H1 (cell line): ENCODE data around the gene OR2T35. TPM values are rescaled to one million over a fixed set of nuclear protein-coding genes. Genes with fewer than 3 reads are reported as not detected.

ENCODE experiments used
- CTCF ChIA-PET: fragments of 300-600 bp; sonication (Branson Sonifier 250); formaldehyde crosslinking; loops from one replicate; lab custom pipeline; 2021; ENCODE audit not compliant: partially characterized antibody; lab: Charles Lee
- POLR2A ChIA-PET: fragments of 300-600 bp; sonication (Branson Sonifier 250); formaldehyde crosslinking; loops from one replicate; lab custom pipeline; 2021; ENCODE audit warnings: inconsistent platforms; ENCODE audit not compliant: partially characterized antibody; lab: Charles Lee
- DNase-seq, 2 experiments: peaks; one replicate each; pipeline versions ENCODE4 v3.0.0 to v3.0.0-alpha.2; 2010 to 2022; ENCODE audit warnings: low spot score in 2 of 2, low read depth in 1 of 2, mixed read lengths in 1 of 2
- FAIRE-seq: peaks from 2 replicates; lab custom pipeline; 2011; peaks lifted over from hg19 to GRCh38; lab: Jason Lieb, UNC
- H2AFZ ChIP-seq: 2 replicates; pipeline ENCODE4 v1.8.1; 2012; ENCODE audit warnings: low read length, inconsistent platforms
- H2AK5ac ChIP-seq: 2 replicates; pipeline ENCODE4 v1.6.1; 2013; ENCODE audit warnings: low read depth, low read length
- H2BK120ac ChIP-seq: replicated peaks from 2 replicates; pipeline ENCODE3; 2013; ENCODE audit warnings: low read depth, low read length, inconsistent platforms
- H2BK12ac ChIP-seq: 2 replicates; pipeline ENCODE4 v1.6.1; 2013; ENCODE audit warnings: low read depth, low read length
- H2BK15ac ChIP-seq: 2 replicates; pipeline ENCODE4 v1.6.1; 2013; ENCODE audit warnings: low read length
- H2BK20ac ChIP-seq: 2 replicates; pipeline ENCODE4 v1.6.1; 2013; ENCODE audit warnings: low read length
- H2BK5ac ChIP-seq: 2 replicates; pipeline ENCODE4 v1.6.1; 2013; ENCODE audit warnings: low read depth, low read length
- H3K14ac ChIP-seq: 2 replicates; pipeline ENCODE4 v1.6.1; 2013; ENCODE audit warnings: inconsistent platforms; ENCODE audit not compliant: insufficient read length
- H3K18ac ChIP-seq: 2 replicates; pipeline ENCODE4 v1.6.1; 2013; ENCODE audit warnings: low read length; ENCODE audit errors: extremely low read depth
- H3K23ac ChIP-seq: 2 replicates; pipeline ENCODE4 v1.6.1; 2013; ENCODE audit warnings: inconsistent platforms; ENCODE audit not compliant: insufficient read length
- H3K23me2 ChIP-seq: 2 replicates; pipeline ENCODE4 v1.6.1; 2013; ENCODE audit warnings: low read depth, low read length
- H3K27ac ChIP-seq: 2 replicates; pipeline ENCODE4 v1.6.1; 2011; ENCODE audit warnings: low read depth, low read length, inconsistent platforms
- H3K27me3 ChIP-seq, 4 experiments: replicated peaks in 1 of 4; 1 replicate in 1 of 4; 2 replicates in 3 of 4; pipeline versions ENCODE4 v1.6.1 to v1.8.1; 2011 to 2013; ENCODE audit warnings: low read length in 3 of 4, mild to moderate bottlenecking in 3 of 4, inconsistent platforms in 2 of 4, mixed read lengths in 2 of 4, moderate library complexity in 1 of 4; ENCODE audit not compliant: control insufficient read depth in 3 of 4, insufficient read depth in 3 of 4; ENCODE audit errors: extremely low read depth in 1 of 4
- H3K36me3 ChIP-seq, 4 experiments: 2 replicates each; pipeline versions ENCODE4 v1.6.1 to v1.8.1; 2011 to 2013; ENCODE audit warnings: mild to moderate bottlenecking in 4 of 4, low read length in 3 of 4, moderate library complexity in 2 of 4, control low read depth in 1 of 4, inconsistent platforms in 1 of 4; ENCODE audit not compliant: insufficient read depth in 4 of 4, control insufficient read depth in 2 of 4
- H3K4ac ChIP-seq: replicated peaks from 2 replicates; pipeline ENCODE3; 2013; ENCODE audit warnings: low read length, low read depth, mixed read lengths, inconsistent platforms; ENCODE audit not compliant: insufficient read length
- H3K4me1 ChIP-seq, 4 experiments: replicated peaks in 1 of 4; 1 replicate in 1 of 4; 2 replicates in 3 of 4; pipeline versions ENCODE4 v1.6.1 to v1.8.1; 2011 to 2013; ENCODE audit warnings: low read length in 3 of 4, inconsistent platforms in 2 of 4, mixed read lengths in 1 of 4; ENCODE audit not compliant: insufficient read depth in 4 of 4, control insufficient read depth in 3 of 4
- H3K4me2 ChIP-seq, 2 experiments: 2 replicates each; pipeline versions ENCODE4 v1.6.1 to v1.8.1; 2011 to 2013; ENCODE audit warnings: low read depth in 2 of 2, low read length in 2 of 2, control low read depth in 1 of 2, inconsistent platforms in 1 of 2, mild to moderate bottlenecking in 1 of 2; ENCODE audit not compliant: insufficient read depth in 1 of 2
- H3K4me3 ChIP-seq, 4 experiments: fragments of 200-600, 300-600 bp in 1 of 4; sonication (generic), shearing (Covaris generic), sonication (Bioruptor Twin) in 1 of 4; 2 replicates each; pipeline versions ENCODE4 v1.5.1 to v1.8.1; 2011 to 2016; ENCODE audit warnings: low read length in 4 of 4, low read depth in 3 of 4, control low read depth in 2 of 4, inconsistent platforms in 2 of 4, mild to moderate bottlenecking in 2 of 4, mixed read lengths in 1 of 4, moderate library complexity in 1 of 4; ENCODE audit not compliant: insufficient read depth in 2 of 4; ENCODE audit errors: extremely low read depth in 1 of 4
- H3K56ac ChIP-seq: replicated peaks from 2 replicates; pipeline ENCODE3; 2013; ENCODE audit warnings: low read depth, mild to moderate bottlenecking, mixed read lengths, low read length, inconsistent platforms; ENCODE audit not compliant: insufficient read length
- H3K79me1 ChIP-seq: 2 replicates; pipeline ENCODE4 v1.6.1; 2013; ENCODE audit warnings: low read depth, low read length, control low read depth
- H3K79me2 ChIP-seq, 2 experiments: 2 replicates each; pipeline versions ENCODE4 v1.6.1 to v1.8.1; 2012 to 2013; ENCODE audit warnings: low read length in 2 of 2, mild to moderate bottlenecking in 2 of 2, inconsistent platforms in 1 of 2; ENCODE audit not compliant: insufficient read depth in 2 of 2, control insufficient read depth in 1 of 2
- H3K9ac ChIP-seq, 4 experiments: replicated peaks in 1 of 4; 1 replicate in 1 of 4; 2 replicates in 3 of 4; pipeline versions ENCODE4 v1.6.1 to v1.8.1; 2011 to 2013; ENCODE audit warnings: low read depth in 3 of 4, low read length in 3 of 4, control low read depth in 2 of 4, mild to moderate bottlenecking in 2 of 4, moderate library complexity in 2 of 4, inconsistent platforms in 1 of 4; ENCODE audit errors: extremely low read depth in 1 of 4
- H3K9me3 ChIP-seq, 2 experiments: 2 replicates each; pipeline versions ENCODE4 v1.6.1 to v1.8.1; 2012 to 2013; ENCODE audit warnings: mild to moderate bottlenecking in 2 of 2, moderate library complexity in 2 of 2, control low read depth in 1 of 2, inconsistent platforms in 1 of 2, low read depth in 1 of 2, low read length in 1 of 2, mixed read lengths in 1 of 2; ENCODE audit not compliant: insufficient read depth in 2 of 2
- H4K20me1 ChIP-seq, 2 experiments: replicated peaks in 1 of 2; 2 replicates each; pipeline versions ENCODE3 to v1.8.1; 2011 to 2013; ENCODE audit warnings: inconsistent platforms in 2 of 2, low read length in 2 of 2, mild to moderate bottlenecking in 1 of 2; ENCODE audit not compliant: insufficient read depth in 2 of 2, control insufficient read depth in 1 of 2
- H4K5ac ChIP-seq: 2 replicates; pipeline ENCODE4 v1.6.1; 2013; ENCODE audit warnings: low read length, low read depth, mixed read lengths, inconsistent platforms; ENCODE audit not compliant: insufficient read length
- H4K8ac ChIP-seq: 2 replicates; pipeline ENCODE4 v1.8.0; 2013; ENCODE audit warnings: mild to moderate bottlenecking, moderate library complexity, low read length, inconsistent platforms; ENCODE audit not compliant: insufficient read depth; ENCODE audit errors: extremely low read depth
- H4K91ac ChIP-seq: replicated peaks from 2 replicates; pipeline ENCODE3; 2013; ENCODE audit warnings: low read length, mixed read lengths, inconsistent platforms; ENCODE audit not compliant: insufficient read length
- CEBPB ChIP-seq: IDR thresholded peaks from 2 replicates; pipeline ENCODE4 v1.6.1; 2012; ENCODE audit warnings: low read depth, low read length
- SP2 ChIP-seq: IDR thresholded peaks from 2 replicates; pipeline ENCODE4 v1.6.1; 2012; ENCODE audit warnings: mild to moderate bottlenecking, low read length, inconsistent platforms
- WGBS, 2 experiments: shearing (Covaris generic) in 1 of 2; methylation state at CpG; one replicate each; pipeline versions ENCODE4 v1.1.6 to v1.1.7; 2013 to 2015; ENCODE audit warnings: low lambda C conversion rate in 2 of 2, mixed read lengths in 2 of 2, inconsistent platforms in 1 of 2, low coverage in 1 of 2, missing lambda C conversion rate in 1 of 2; ENCODE audit not compliant: insufficient replicate concordance in 2 of 2, insufficient coverage in 1 of 2, insufficient read length in 1 of 2; ENCODE audit errors: extremely low coverage in 1 of 2, missing lambda C conversion rate in 1 of 2; 5-methylcytosine and 5-hydroxymethylcytosine counted together
- polyA plus RNA-seq, 7 experiments: library from polyadenylated mRNA; depleted of rRNA in 3 of 7; stranded (reverse) in 5 of 7; unstranded in 2 of 7; fragments of >200 nt in 5 of 7; fragments of 200-250 nt in 2 of 7; gene quantifications; 1 replicate in 5 of 7; 2 replicates in 1 of 7; 4 replicates in 1 of 7; pipeline versions ENCODE4 v1.2.1 to v1.2.3, GENCODE V29; 2011 to 2013; ENCODE audit warnings: missing spikeins in 2 of 7, mixed read lengths in 2 of 7
- total RNA-seq: library from RNA; stranded (reverse); fragmentation: NEBNext Ultra II Directional; extraction: Animal tissue kit (Norgen Biotek cat#: 25700); gene quantifications from 2 replicates; pipeline ENCODE4 v1.2.1, GENCODE V29; 2021

OR2T35 gene
- total and polyA plus RNA-seq, 2 of the 8 experiments (the other 6 are each of a cell fraction or from before 2014, with no cell fraction given): not detected

DNA sequence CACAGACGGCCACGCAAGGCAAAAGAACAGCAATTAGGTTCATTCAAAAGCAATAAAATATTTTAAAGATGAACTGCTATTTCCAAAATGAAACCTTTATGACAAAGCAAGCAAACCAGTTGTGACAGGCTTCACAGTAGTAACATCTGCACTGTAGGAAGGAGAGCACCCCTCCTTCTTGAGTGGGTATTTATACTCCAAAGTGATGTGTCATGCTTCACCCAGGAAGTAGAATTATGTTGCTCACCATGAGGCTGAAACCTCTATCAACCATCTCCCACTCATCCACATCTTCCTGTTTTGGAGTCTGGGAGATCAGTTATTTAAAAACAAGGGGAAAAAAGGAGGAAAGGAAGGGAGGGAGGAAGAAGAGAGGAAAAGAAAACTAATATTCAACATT is 48.5 kb downstream of the OR2T35 start:
- no peak for FAIRE-seq
- WGBS, 2 experiments: 94% methylated on average over 2 of the region's 2 CpGs; no CpG with 5 or more reads in 1 of the 2 experiments
- Histone ChIP-seq H3K9ac (no peak overlapping the region), H3K23ac (no peak overlapping the region), H3K27me3 (no peaks in the 10 kb centered on the region), H2BK20ac (no peak overlapping the region), H4K5ac (no peak overlapping the region), H3K18ac (no peak overlapping the region), H2BK12ac (no peak overlapping the region), H3K79me2 (no peaks in the 10 kb centered on the region), H3K4me1 (no peaks in the 10 kb centered on the region), H2BK5ac (no peak overlapping the region), H2AFZ (no peak overlapping the region), H3K79me1 (no peaks in the 10 kb centered on the region), H3K4me3 (no peak overlapping the region), H3K14ac (no peak overlapping the region), H3K4ac (no peak overlapping the region), H2AK5ac (no peak overlapping the region), H3K27ac (no peak overlapping the region), H3K36me3 (no peaks in the 10 kb centered on the region), H2BK120ac (no peak overlapping the region), H3K23me2 (no peaks in the 10 kb centered on the region), H3K56ac (no peak overlapping the region), H3K4me2 (no peak overlapping the region), H4K91ac (no peak overlapping the region), H4K8ac (no peak overlapping the region), H2BK15ac (no peak overlapping the region), H4K20me1 (no peaks in the 10 kb centered on the region), H3K9me3 (peaks cover 58 to 68% of the 10 kb centered on the region in 2 experiments)
- ChIA-PET POLR2A (no interaction called here), CTCF (no interaction called here)
- no peak for DNase-seq
- TF ChIP-seq CEBPB: no peak
- TF ChIP-seq SP2: no peak
